Stimulated activated CD8-positive, alpha-beta memory T cell treated with anti-CD3 and anti-CD28 coated beads, Interleukin-12 subunit alpha, Interleukin-12 subunit beta, amount 100 ng/mL, for 1 hour (primary cell): Measurements from ENCODE around the gene FUCA2.
"Not testable (repeated sequence)": the region's sequence is repeated elsewhere in the genome, so short reads cannot be mapped to it uniquely, and the experiment has no call there.

ENCODE experiments used
- DNase-seq: peaks from one replicate; pipeline ENCODE4 v3.0.0-alpha.2; 2020; ENCODE audit warnings: low read depth

Gene FUCA2

DNA sequence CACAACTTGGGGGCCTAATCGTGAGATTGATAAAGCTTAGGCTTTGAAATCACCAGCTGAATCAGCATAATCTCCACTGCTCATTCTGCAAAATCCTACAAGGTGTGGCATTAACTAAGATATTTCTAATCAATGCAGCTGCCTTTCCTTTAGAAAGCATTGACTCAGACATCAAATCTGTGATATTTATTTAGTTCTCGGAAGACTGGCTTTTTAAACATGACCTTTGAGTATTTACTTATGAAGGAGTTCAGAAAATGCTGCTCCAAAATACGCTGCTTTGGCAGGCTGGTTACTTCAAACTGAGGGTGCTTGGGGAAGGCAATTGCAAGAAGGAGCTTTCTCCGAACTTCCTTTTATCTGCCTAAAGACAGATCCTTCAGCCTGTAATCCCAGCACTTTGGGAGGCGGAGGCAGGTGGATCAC, 23.7 kb upstream of the FUCA2 start:
- no peak for DNase-seq

DNA sequence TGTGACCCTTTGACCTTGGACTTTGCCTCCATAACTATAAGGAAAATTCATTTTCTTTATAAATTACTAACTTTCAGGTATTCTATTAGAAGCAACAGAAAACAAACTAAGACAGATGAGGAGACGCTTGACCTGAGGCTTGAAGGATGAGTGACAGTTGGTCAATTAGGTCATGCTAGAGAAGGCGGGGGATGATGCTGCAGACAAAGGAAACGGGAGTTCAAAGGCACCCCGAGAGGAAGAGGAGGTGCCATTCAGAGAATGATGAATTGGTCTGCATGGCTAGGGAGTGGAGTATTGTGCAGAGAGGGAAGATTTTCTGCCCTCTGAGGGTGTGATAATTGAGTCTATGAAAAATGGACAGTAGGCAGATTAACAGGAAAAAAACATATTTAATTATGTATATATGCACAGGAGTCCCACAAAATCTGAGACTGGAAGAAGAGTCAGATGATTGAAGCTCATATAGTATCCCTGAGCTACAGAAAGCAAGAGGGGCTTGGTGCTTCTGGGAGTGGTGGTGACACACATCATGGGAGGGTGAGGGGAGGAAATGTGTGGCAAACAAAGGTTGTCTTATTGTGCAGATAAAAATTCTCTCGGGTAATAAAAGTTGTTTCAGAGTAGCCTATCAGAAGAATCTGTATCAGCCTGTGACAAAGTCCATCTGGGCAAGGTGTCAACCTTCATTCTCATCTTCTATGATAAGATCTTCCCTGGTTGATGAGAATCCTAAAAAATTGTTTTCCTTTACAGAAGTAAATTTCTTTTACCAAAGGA, 20.4 kb upstream of the FUCA2 start:
- DNase-seq, result no peak

DNA sequence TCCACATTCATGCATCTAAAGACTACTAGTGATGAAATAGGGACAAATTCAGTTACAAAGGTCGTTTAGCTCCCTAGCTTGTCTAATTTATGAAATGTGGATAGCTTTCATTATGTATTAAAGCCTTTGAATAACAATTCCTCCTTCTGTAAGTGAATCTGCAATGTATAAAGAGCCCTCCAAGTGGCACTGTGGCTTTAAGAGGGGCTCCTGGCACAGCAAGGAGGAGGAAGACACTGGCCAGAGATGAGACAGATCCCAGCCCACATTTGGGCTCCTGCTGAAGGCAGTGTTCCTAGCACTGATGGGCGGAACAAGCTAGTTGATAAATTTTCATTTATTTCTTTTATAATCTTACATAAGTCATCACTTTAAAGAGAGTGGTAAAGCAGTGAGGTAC, 17.6 kb upstream of the FUCA2 start:
- no peak for DNase-seq

GRCh38 chr6:143528164-143528811, 16.8 kb upstream of the FUCA2 start:
- DNase-seq, result no peak

DNA sequence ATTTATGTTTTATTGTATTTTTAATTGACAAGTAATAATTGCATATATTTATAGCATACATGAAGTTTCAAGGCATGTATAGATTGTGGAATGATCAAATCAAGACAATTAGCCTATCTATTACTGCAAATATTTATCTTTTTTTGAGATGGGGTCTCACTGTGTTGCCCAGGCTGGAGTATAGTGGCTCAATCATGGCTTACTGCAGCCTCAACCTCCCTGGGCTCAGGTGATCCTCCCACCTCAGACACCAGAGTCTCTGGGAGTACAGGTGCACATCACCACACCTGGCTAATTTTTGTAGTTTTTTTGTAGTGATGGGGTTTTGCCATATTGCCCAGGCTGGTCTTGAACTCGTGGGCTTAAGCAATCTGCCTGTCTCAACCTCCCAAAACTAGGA, 16.2 kb upstream of the FUCA2 start:
- no peak for DNase-seq

DNA sequence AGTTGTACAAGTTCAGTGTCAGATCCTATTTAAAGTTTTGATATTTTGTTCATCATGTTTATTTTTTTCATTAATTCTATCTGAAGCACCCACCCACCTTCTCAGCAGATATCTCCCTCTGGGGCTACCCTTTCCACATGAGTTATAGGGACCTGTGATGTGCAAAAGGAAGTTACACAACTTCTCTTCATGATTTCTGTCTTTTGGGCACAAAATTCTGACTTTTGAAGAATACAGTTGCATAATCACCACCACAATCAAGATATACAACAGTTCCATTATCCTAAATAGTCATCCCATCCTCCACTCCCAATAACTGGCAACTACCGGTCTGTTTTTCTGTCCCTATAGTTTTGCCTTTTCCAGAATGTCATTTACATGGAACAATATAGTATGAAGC, 13.8 kb upstream of the FUCA2 start:
- DNase-seq, result no peak

DNA sequence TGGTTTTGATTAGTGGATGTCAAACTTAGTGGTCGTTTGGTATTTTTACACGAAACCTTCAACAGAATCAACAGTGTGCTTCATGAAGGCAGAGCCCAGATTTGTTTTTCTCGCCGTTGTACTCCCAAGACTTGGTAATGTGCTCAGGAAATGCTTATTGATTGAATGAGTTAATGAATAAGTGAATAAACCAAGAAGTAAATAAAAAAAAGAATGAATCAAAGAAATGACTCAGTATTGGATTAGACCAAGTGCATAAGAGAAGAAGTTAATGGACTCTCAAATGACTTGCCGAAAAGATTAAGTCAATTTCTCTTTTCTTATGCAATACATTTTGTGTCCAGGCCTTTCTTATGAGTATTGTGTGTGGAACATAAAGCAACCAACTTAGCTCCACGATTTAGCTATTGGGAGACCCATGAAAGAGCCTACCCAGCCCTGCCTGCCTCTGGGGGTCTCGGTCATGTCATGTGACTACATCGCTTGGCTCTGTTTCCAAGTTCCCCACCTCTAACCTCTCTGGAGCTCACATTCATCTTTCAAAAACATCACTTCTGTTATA, 10.6 kb upstream of the FUCA2 start:
- DNase-seq, result no peak

DNA sequence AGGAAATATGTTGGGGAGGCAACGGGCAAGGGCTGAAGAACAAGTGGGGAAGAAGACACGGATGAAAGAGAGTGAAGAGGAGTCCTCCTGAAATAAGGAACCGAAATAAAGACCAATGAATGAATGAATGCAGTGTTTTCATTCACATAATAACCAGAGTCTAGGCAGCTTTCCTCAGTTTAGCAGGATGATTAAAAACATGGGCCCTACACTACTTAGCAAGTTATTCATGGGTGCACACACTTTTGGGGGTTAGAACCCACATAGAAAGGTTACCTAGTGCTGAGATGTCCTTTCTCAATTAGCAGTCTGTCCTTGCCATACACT, 5.9 kb upstream of the FUCA2 start:
- no peak for DNase-seq

DNA sequence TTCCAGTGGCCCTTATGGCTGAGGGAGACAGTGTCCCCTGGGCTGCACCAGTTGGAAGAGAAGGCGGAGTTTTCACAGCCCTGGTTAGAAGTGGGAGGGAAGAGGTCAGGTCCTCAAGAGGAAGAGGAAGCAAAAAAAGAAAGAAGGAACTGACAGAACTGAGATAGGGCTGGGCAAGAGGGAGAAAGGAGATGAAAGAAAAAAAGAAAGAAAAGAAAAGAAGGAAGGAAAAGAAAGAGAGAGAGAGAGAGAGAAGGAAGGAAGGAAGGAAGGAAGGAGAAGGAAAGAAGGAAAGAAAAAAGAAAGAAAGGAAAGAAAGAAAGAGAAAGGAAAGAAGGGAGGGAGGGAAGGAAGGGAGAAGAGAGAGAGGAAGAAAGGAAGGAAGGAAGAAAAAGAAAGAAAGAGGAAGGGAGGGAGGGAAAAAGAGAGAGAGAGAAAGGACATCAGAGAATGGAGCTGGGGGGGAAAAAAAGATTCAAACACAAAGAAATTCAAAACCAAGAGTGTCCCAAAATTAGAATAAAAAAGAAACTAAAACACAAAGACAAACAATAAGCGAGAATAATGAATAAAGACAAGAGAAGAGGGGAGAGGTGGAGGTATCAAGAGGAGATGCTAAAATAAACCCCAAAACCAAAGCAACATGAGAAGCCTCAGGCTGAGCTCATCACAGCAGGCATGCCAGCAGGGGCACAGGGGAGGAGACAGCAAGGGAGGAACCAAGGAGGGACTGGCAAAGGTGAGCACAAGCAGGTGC, 5.3 kb upstream of the FUCA2 start:
- DNase-seq, result no peak

DNA sequence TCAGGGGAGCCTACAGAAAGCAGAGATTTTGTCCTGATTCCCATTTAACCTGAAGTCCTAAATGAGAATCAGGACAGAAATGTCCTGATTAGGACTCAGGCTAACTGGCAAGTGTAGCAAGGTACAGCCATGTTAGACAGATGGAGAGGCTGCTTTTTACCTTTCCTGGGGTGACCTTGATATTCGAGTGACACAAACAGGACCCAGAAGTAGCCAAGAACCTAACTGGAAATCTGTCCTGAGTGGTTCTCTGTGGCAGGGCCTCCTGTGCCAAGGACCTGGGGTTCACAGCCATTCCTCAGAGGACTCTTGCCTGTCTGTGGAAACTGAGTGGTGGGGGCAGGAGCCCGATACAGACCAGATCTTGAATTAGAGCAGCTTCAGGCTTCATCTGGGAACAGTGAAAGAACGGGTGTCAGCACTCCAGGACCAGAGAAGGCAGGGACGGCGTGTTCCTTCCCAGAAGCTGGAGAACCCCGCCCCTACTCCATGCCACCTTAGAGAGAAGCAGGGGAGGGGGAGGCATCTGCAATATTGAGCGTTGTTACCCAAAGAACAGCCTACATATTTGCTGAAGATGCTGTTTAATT, 4.3 kb upstream of the FUCA2 start:
- DNase-seq, result no peak

DNA sequence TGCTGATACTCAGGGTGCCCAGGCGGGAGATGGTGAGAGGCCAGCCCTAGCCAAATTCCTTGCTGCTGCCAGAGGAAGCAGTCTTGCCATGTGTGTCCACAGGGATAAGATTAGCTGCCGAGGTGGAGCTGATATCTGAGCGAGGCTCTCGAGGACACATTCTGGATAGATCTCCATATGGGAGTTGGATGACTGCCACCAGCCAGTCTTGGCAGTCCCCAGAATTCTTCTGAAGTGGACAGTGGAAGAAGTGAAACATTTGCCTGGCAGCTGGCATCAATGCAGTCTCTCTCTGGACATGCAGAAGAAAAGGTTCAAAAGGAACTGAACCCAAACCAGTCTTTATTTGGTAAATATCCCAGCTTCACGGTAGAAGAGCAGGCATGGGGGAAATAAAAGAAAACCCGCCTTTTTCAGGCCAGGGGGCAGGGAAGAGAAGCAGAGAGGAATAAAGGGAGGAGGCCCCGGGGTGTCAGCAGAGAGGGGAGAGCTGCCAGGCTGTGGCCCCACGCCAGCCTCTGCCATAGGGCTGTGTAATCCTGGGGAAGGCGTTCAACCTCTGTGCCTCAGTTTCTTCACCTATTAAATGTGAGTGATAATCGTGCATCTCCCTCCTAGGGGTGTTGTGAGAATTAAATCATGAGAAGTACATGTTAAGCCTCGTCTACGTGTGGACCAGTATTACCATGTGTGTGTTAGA, 3.7 kb upstream of the FUCA2 start:
- no peak for DNase-seq

DNA sequence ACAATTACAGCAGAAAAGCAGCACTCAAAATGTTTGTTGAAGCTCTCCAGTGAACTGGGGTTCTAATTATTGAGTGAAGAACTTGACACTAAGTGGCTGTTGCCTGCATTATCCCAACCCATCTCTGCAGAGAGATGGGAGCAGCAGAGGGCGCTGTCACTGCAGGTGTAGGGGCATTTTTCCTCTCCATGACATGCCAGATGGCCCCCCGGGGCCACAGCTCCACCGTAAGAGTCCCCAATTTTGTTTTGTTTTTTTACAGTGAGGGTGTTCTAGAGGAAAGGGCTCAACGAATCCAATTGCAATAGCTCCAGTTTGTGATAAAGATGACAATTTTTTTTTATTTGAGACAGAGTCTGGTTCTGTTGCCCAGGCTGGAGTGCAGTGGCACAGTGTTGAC, 1.9 kb upstream of the FUCA2 start:
- DNase-seq, result no peak

DNA sequence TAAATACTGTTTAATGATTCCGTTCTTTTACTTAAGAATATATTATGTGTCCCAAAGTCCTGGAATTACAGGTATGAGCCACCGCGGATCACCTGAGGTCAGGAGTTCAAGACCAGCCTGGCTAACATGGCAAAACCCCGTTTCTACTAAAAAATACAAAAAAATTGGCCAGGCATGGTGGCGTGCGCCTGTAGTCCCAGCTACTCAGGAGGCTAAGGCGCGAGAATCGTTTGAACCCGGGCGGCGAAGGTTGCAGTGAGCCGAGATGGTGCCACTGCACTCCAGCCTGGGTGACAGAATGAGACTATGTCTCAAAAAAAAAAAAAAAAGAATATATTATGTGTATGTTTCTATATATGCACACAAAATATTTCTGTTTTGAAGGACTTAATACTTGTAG, 1.2 kb downstream of the FUCA2 start:
- DNase-seq, result not testable (repeated sequence)

DNA sequence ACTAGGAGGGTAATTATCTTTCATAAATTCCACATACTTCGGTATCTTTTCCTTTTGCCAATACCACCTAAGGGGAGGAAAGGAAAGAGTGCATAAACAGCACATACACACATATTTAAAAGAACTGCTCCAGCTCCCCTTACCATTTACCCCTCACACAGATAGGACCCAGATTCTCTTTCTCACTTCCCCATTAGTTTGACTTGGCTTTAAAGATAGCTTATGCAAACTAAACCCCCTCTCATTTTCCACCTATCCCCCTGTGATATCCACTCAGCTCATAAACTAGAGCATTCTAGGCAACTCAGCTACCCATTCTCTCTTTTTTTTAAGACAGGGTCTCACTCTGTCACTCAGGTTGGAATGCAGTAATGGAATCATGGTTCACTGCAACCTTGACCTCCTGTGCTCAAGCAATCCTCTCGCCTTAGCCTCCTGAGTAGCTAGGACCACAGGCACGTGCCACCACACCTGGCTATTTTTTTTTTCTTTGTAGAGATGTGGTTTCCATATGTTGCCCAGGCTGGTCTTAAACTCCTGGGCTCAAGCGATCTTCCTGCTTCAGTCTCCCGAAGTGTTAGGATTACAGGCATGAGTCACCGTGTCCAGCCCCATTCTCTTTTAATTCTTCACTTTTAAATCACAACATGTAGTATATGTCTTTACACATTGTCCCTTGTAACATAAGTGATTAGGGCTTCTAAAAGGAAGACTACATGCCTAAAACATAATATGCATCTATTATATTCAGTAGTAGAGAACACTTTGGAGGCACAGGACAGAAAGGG, 4.0 kb downstream of the FUCA2 start:
- no peak for DNase-seq

GRCh38 chr6:143506620-143507019, 4.9 kb downstream of the FUCA2 start:
- DNase-seq, result no peak

DNA sequence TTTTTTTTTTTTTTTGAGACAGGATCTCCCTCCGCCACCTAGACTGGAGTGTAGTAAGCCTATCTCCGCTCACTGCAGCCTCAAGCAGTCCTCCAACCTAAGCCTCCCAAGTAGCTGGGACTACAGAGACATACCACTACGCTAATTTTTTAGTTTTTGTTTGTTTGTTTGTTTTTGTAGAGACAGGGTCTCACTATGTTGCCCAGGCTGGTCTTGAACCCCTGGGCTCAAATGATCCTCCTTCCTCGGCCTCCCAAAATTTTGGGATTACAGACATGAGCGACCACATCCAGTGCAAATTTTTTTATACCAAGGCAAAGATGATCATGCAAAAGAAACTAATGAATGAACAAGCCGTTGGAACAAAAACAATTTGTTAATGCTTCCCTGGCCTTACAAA, 5.3 kb downstream of the FUCA2 start:
- DNase-seq, result no peak

GRCh38 chr6:143505537-143505936, 6.0 kb downstream of the FUCA2 start:
- no peak for DNase-seq

DNA sequence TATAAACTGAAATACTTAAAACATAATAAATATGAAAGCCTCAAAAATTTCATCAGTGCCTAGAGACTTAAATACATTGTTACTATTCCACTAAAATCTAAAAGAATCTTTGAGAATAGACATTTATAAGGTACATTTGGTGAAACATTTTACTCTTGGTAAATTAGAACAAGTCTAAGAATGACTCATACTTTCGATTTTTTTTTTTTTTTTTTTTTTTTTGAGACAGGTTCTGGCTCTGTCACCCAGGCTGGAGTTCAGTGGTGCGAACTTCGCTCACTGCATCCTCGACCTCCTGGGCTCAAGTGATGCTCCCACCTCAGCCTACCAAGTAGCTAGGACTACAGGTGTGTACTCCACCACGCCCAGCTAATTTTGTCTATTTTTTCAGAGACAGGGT, 6.4 kb downstream of the FUCA2 start:
- no peak for DNase-seq

DNA sequence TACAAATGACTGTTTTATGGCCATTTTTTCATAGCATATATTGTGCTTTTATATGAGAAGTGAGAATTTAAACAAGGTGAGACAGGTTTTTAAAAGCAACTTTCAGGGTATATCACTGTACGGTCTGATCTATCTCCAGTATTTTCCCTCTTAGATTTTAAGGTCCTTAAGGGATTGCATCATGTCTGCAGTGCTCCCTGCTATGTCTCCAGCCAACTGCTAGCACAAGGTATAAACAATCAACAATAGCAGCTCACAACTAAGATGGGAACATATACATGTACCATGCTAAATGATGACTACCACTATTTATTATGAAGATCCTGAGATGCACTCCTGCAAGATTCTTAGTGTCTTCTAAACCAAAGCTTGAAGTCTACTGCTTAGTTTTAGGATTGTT, 7.2 kb downstream of the FUCA2 start:
- no peak for DNase-seq

- no peak for DNase-seq
These were observed 9.7 kb downstream of the FUCA2 start for GRCh38 chr6:143501851-143502250.

GRCh38 chr6:143498428-143498827, 13.1 kb downstream of the FUCA2 start:
- no peak for DNase-seq
